Measurements from ENCODE around the gene SENP8. TPM values are rescaled to one million over a fixed set of nuclear protein-coding genes. Genes with fewer than 3 reads are reported as not detected.

SENP8 gene
- total RNA-seq, 1 donor from 2014 or later: 13.5 TPM

GRCh38 chr15:72161361-72162132 lies 43.3 kb downstream of the SENP8 start:
- Histone ChIP-seq H3K9me3 (ENCODE audit: low read depth) (no peaks in the 10 kb centered on the region), H3K79me2 (ENCODE audit: low read depth) (no peaks in the 10 kb centered on the region), H2AFZ (replicated peaks) (no peak overlapping the region), H3K4me1 (peaks cover 8% of the 10 kb centered on the region), H3F3A (ENCODE audit: low read depth) (no peaks in the 10 kb centered on the region), H4K20me1 (ENCODE audit: low read depth) (no peaks in the 10 kb centered on the region), H3K36me3 (no peaks in the 10 kb centered on the region), H3K9ac (no peak overlapping the region), H3K27ac (no peak overlapping the region), H3K4me3 (no peak overlapping the region), H3K4me2 (peak overlapping the region; percentile 11), H3K27me3 (no peaks in the 10 kb centered on the region)
- TF ChIP-seq CTCF (IDR thresholded peaks at IDR 0.05) (no peak), EZH2phosphoT487 (IDR thresholded peaks at IDR 0.05) (no peak), EZH2 (IDR thresholded peaks at IDR 0.05) (no peak)
- DNase-seq (ENCODE audit: low spot score): peak; percentile 48
- Mint-ChIP-seq H3K4me1 (peaks cover 20% of the 10 kb centered on the region), H3K36me3 (no peaks in the 10 kb centered on the region), H3K4me3 (no peak overlapping the region), H3K27ac (peak overlapping the region; percentile 13), H3K27me3 (ENCODE audit: insufficient read depth, low read depth) (peaks cover 6% of the 10 kb centered on the region), H3K9me3 (no peaks in the 10 kb centered on the region)

- peaks cover 20% of the 10 kb centered on the region for H3K4me1 Mint-ChIP-seq
- Histone ChIP-seq H3K4me3 (no peak overlapping the region), H3K9me3 (ENCODE audit: low read depth) (no peaks in the 10 kb centered on the region), H3K27me3 (no peaks in the 10 kb centered on the region), H4K20me1 (ENCODE audit: low read depth) (no peaks in the 10 kb centered on the region), H3K4me2 (no peak overlapping the region), H3K9ac (no peak overlapping the region), H3K27ac (no peak overlapping the region), H3K79me2 (ENCODE audit: low read depth) (no peaks in the 10 kb centered on the region), H3K4me1 (peaks cover 8% of the 10 kb centered on the region), H2AFZ (replicated peaks) (no peak overlapping the region), H3F3A (ENCODE audit: low read depth) (no peaks in the 10 kb centered on the region), H3K36me3 (no peaks in the 10 kb centered on the region)
- H3K9me3 Mint-ChIP-seq: no peaks in the 10 kb centered on the region
- no peak overlapping the region for H3K4me3 Mint-ChIP-seq
- peaks cover 11% of the 10 kb centered on the region for H3K27me3 Mint-ChIP-seq (ENCODE audit: insufficient read depth, low read depth)
- TF ChIP-seq EZH2phosphoT487 (IDR thresholded peaks at IDR 0.05): no peak
- TF ChIP-seq EZH2 (IDR thresholded peaks at IDR 0.05): no peak
- no peak for TF ChIP-seq CTCF (IDR thresholded peaks at IDR 0.05)
- DNase-seq (ENCODE audit: low spot score): no peak
- no peak overlapping the region for H3K27ac Mint-ChIP-seq
- H3K36me3 Mint-ChIP-seq: no peaks in the 10 kb centered on the region
These were observed 44.4 kb downstream of the SENP8 start for GRCh38 chr15:72162569-72162968.

- DNase-seq (ENCODE audit: low spot score): no peak
- Mint-ChIP-seq H3K27me3 (ENCODE audit: insufficient read depth, low read depth) (peaks cover 14% of the 10 kb centered on the region), H3K27ac (peak overlapping the region; percentile 27), H3K9me3 (no peaks in the 10 kb centered on the region), H3K4me1 (peaks cover 23% of the 10 kb centered on the region), H3K4me3 (no peak overlapping the region), H3K36me3 (no peaks in the 10 kb centered on the region)
- Histone ChIP-seq H3K4me3 (no peak overlapping the region), H3K9me3 (ENCODE audit: low read depth) (no peaks in the 10 kb centered on the region), H3K27ac (no peak overlapping the region), H3K4me1 (peaks cover 8% of the 10 kb centered on the region), H3K4me2 (no peak overlapping the region), H3K9ac (no peak overlapping the region), H3K27me3 (no peaks in the 10 kb centered on the region), H3K79me2 (ENCODE audit: low read depth) (no peaks in the 10 kb centered on the region), H3F3A (ENCODE audit: low read depth) (no peaks in the 10 kb centered on the region), H3K36me3 (no peaks in the 10 kb centered on the region), H4K20me1 (ENCODE audit: low read depth) (no peaks in the 10 kb centered on the region), H2AFZ (replicated peaks) (no peak overlapping the region)
- no peak for TF ChIP-seq CTCF (IDR thresholded peaks at IDR 0.05)
- no peak for TF ChIP-seq EZH2 (IDR thresholded peaks at IDR 0.05)
- no peak for TF ChIP-seq EZH2phosphoT487 (IDR thresholded peaks at IDR 0.05)
These were observed 45.5 kb downstream of the SENP8 start for GRCh38 chr15:72163719-72164118.

Measured in neural progenitor cell (in vitro differentiated cells).